OCI-LY7 (cell line): ENCODE measurements around the gene LPP.

ENCODE experiments used
- EZH2phosphoT487 ChIP-seq: fragments of 200-600 bp; sonication (generic); IDR thresholded peaks from 2 replicates; pipeline ENCODE4 v1.6.1; 2018; ENCODE audit warnings: low read depth, borderline replicate concordance, mild to moderate bottlenecking, mixed run types, antibody characterized with exemption, low read length, moderate library complexity, mixed read lengths
- TF ChIP-seq, protein P1 (sequence below): fragments of 200-600 bp; sonication (generic); conservative IDR thresholded peaks from 2 replicates; pipeline ENCODE4 v1.5.1; 2014; ENCODE audit warnings: mild to moderate bottlenecking, antibody characterized with exemption, low read length, moderate library complexity, mixed read lengths

DNA sequence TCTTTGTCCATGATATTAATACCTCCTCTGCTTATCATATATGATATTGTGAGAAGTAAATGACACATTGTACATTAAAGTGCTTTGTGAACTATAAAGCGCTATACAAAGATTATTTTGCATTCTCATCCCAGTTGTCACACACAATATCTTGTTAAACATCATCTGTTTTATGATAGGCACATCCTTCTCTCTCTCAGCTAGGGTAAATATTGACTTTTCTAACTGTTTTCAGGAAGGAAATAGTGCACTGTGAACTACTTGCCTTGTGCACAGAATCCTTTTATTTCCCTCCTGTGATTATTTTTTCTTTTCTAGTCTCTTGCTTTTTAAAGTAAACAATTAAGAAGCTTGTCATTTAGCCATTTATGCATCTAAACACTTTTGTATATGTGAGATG is 388.2 kb downstream of the LPP start:
- TF ChIP-seq, protein P1, sequence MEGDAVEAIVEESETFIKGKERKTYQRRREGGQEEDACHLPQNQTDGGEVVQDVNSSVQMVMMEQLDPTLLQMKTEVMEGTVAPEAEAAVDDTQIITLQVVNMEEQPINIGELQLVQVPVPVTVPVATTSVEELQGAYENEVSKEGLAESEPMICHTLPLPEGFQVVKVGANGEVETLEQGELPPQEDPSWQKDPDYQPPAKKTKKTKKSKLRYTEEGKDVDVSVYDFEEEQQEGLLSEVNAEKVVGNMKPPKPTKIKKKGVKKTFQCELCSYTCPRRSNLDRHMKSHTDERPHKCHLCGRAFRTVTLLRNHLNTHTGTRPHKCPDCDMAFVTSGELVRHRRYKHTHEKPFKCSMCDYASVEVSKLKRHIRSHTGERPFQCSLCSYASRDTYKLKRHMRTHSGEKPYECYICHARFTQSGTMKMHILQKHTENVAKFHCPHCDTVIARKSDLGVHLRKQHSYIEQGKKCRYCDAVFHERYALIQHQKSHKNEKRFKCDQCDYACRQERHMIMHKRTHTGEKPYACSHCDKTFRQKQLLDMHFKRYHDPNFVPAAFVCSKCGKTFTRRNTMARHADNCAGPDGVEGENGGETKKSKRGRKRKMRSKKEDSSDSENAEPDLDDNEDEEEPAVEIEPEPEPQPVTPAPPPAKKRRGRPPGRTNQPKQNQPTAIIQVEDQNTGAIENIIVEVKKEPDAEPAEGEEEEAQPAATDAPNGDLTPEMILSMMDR = no peak
- no peak for TF ChIP-seq EZH2phosphoT487
